H1 (cell line): Measurements from ENCODE around the gene PRF1. TPM values are rescaled to one million over a fixed set of nuclear protein-coding genes. Genes with fewer than 3 reads are reported as not detected.

Experiments used
- CTCF ChIA-PET: fragments of 300-600 bp; sonication (Branson Sonifier 250); formaldehyde crosslinking; loops from one replicate; lab custom pipeline; 2021; ENCODE audit not compliant: partially characterized antibody; lab: Charles Lee
- POLR2A ChIA-PET: fragments of 300-600 bp; sonication (Branson Sonifier 250); formaldehyde crosslinking; loops from one replicate; lab custom pipeline; 2021; ENCODE audit warnings: inconsistent platforms; ENCODE audit not compliant: partially characterized antibody; lab: Charles Lee
- DNase-seq, 2 experiments: peaks; one replicate each; pipeline versions ENCODE4 v3.0.0 to v3.0.0-alpha.2; 2010 to 2022; ENCODE audit warnings: low spot score in 2 of 2, low read depth in 1 of 2, mixed read lengths in 1 of 2
- FAIRE-seq: peaks from 2 replicates; lab custom pipeline; 2011; peaks lifted over from hg19 to GRCh38; lab: Jason Lieb, UNC
- H2AFZ ChIP-seq: 2 replicates; pipeline ENCODE4 v1.8.1; 2012; ENCODE audit warnings: low read length, inconsistent platforms
- H2AK5ac ChIP-seq: 2 replicates; pipeline ENCODE4 v1.6.1; 2013; ENCODE audit warnings: low read depth, low read length
- H2BK120ac ChIP-seq: replicated peaks from 2 replicates; pipeline ENCODE3; 2013; ENCODE audit warnings: low read depth, low read length, inconsistent platforms
- H2BK12ac ChIP-seq: 2 replicates; pipeline ENCODE4 v1.6.1; 2013; ENCODE audit warnings: low read depth, low read length
- H2BK15ac ChIP-seq: 2 replicates; pipeline ENCODE4 v1.6.1; 2013; ENCODE audit warnings: low read length
- H2BK20ac ChIP-seq: 2 replicates; pipeline ENCODE4 v1.6.1; 2013; ENCODE audit warnings: low read length
- H2BK5ac ChIP-seq: 2 replicates; pipeline ENCODE4 v1.6.1; 2013; ENCODE audit warnings: low read depth, low read length
- H3K14ac ChIP-seq: 2 replicates; pipeline ENCODE4 v1.6.1; 2013; ENCODE audit warnings: inconsistent platforms; ENCODE audit not compliant: insufficient read length
- H3K18ac ChIP-seq: 2 replicates; pipeline ENCODE4 v1.6.1; 2013; ENCODE audit warnings: low read length; ENCODE audit errors: extremely low read depth
- H3K23ac ChIP-seq: 2 replicates; pipeline ENCODE4 v1.6.1; 2013; ENCODE audit warnings: inconsistent platforms; ENCODE audit not compliant: insufficient read length
- H3K23me2 ChIP-seq: 2 replicates; pipeline ENCODE4 v1.6.1; 2013; ENCODE audit warnings: low read depth, low read length
- H3K27ac ChIP-seq: 2 replicates; pipeline ENCODE4 v1.6.1; 2011; ENCODE audit warnings: low read depth, low read length, inconsistent platforms
- H3K27me3 ChIP-seq, 4 experiments: replicated peaks in 1 of 4; 1 replicate in 1 of 4; 2 replicates in 3 of 4; pipeline versions ENCODE4 v1.6.1 to v1.8.1; 2011 to 2013; ENCODE audit warnings: low read length in 3 of 4, mild to moderate bottlenecking in 3 of 4, inconsistent platforms in 2 of 4, mixed read lengths in 2 of 4, moderate library complexity in 1 of 4; ENCODE audit not compliant: control insufficient read depth in 3 of 4, insufficient read depth in 3 of 4; ENCODE audit errors: extremely low read depth in 1 of 4
- H3K36me3 ChIP-seq, 4 experiments: 2 replicates each; pipeline versions ENCODE4 v1.6.1 to v1.8.1; 2011 to 2013; ENCODE audit warnings: mild to moderate bottlenecking in 4 of 4, low read length in 3 of 4, moderate library complexity in 2 of 4, control low read depth in 1 of 4, inconsistent platforms in 1 of 4; ENCODE audit not compliant: insufficient read depth in 4 of 4, control insufficient read depth in 2 of 4
- H3K4ac ChIP-seq: replicated peaks from 2 replicates; pipeline ENCODE3; 2013; ENCODE audit warnings: low read length, low read depth, mixed read lengths, inconsistent platforms; ENCODE audit not compliant: insufficient read length
- H3K4me1 ChIP-seq, 4 experiments: replicated peaks in 1 of 4; 1 replicate in 1 of 4; 2 replicates in 3 of 4; pipeline versions ENCODE4 v1.6.1 to v1.8.1; 2011 to 2013; ENCODE audit warnings: low read length in 3 of 4, inconsistent platforms in 2 of 4, mixed read lengths in 1 of 4; ENCODE audit not compliant: insufficient read depth in 4 of 4, control insufficient read depth in 3 of 4
- H3K4me2 ChIP-seq, 2 experiments: 2 replicates each; pipeline versions ENCODE4 v1.6.1 to v1.8.1; 2011 to 2013; ENCODE audit warnings: low read depth in 2 of 2, low read length in 2 of 2, control low read depth in 1 of 2, inconsistent platforms in 1 of 2, mild to moderate bottlenecking in 1 of 2; ENCODE audit not compliant: insufficient read depth in 1 of 2
- H3K4me3 ChIP-seq, 4 experiments: fragments of 200-600, 300-600 bp in 1 of 4; sonication (generic), shearing (Covaris generic), sonication (Bioruptor Twin) in 1 of 4; 2 replicates each; pipeline versions ENCODE4 v1.5.1 to v1.8.1; 2011 to 2016; ENCODE audit warnings: low read length in 4 of 4, low read depth in 3 of 4, control low read depth in 2 of 4, inconsistent platforms in 2 of 4, mild to moderate bottlenecking in 2 of 4, mixed read lengths in 1 of 4, moderate library complexity in 1 of 4; ENCODE audit not compliant: insufficient read depth in 2 of 4; ENCODE audit errors: extremely low read depth in 1 of 4
- H3K56ac ChIP-seq: replicated peaks from 2 replicates; pipeline ENCODE3; 2013; ENCODE audit warnings: low read depth, mild to moderate bottlenecking, mixed read lengths, low read length, inconsistent platforms; ENCODE audit not compliant: insufficient read length
- H3K79me1 ChIP-seq: 2 replicates; pipeline ENCODE4 v1.6.1; 2013; ENCODE audit warnings: low read depth, low read length, control low read depth
- H3K79me2 ChIP-seq, 2 experiments: 2 replicates each; pipeline versions ENCODE4 v1.6.1 to v1.8.1; 2012 to 2013; ENCODE audit warnings: low read length in 2 of 2, mild to moderate bottlenecking in 2 of 2, inconsistent platforms in 1 of 2; ENCODE audit not compliant: insufficient read depth in 2 of 2, control insufficient read depth in 1 of 2
- H3K9ac ChIP-seq, 4 experiments: replicated peaks in 1 of 4; 1 replicate in 1 of 4; 2 replicates in 3 of 4; pipeline versions ENCODE4 v1.6.1 to v1.8.1; 2011 to 2013; ENCODE audit warnings: low read depth in 3 of 4, low read length in 3 of 4, control low read depth in 2 of 4, mild to moderate bottlenecking in 2 of 4, moderate library complexity in 2 of 4, inconsistent platforms in 1 of 4; ENCODE audit errors: extremely low read depth in 1 of 4
- H3K9me3 ChIP-seq, 2 experiments: 2 replicates each; pipeline versions ENCODE4 v1.6.1 to v1.8.1; 2012 to 2013; ENCODE audit warnings: mild to moderate bottlenecking in 2 of 2, moderate library complexity in 2 of 2, control low read depth in 1 of 2, inconsistent platforms in 1 of 2, low read depth in 1 of 2, low read length in 1 of 2, mixed read lengths in 1 of 2; ENCODE audit not compliant: insufficient read depth in 2 of 2
- H4K20me1 ChIP-seq, 2 experiments: replicated peaks in 1 of 2; 2 replicates each; pipeline versions ENCODE3 to v1.8.1; 2011 to 2013; ENCODE audit warnings: inconsistent platforms in 2 of 2, low read length in 2 of 2, mild to moderate bottlenecking in 1 of 2; ENCODE audit not compliant: insufficient read depth in 2 of 2, control insufficient read depth in 1 of 2
- H4K5ac ChIP-seq: 2 replicates; pipeline ENCODE4 v1.6.1; 2013; ENCODE audit warnings: low read length, low read depth, mixed read lengths, inconsistent platforms; ENCODE audit not compliant: insufficient read length
- H4K8ac ChIP-seq: 2 replicates; pipeline ENCODE4 v1.8.0; 2013; ENCODE audit warnings: mild to moderate bottlenecking, moderate library complexity, low read length, inconsistent platforms; ENCODE audit not compliant: insufficient read depth; ENCODE audit errors: extremely low read depth
- H4K91ac ChIP-seq: replicated peaks from 2 replicates; pipeline ENCODE3; 2013; ENCODE audit warnings: low read length, mixed read lengths, inconsistent platforms; ENCODE audit not compliant: insufficient read length
- CHD2 ChIP-seq: IDR thresholded peaks from 2 replicates; pipeline ENCODE4 v1.6.1; 2012; ENCODE audit warnings: low read length, improper control_type of control experiment
- CTBP2 ChIP-seq: IDR thresholded peaks from 2 replicates; pipeline ENCODE4 v1.7.0; 2011; ENCODE audit warnings: borderline replicate concordance, mild to moderate bottlenecking, moderate library complexity, mixed read lengths, low read length; ENCODE audit not compliant: insufficient read depth, insufficient read length
- FOSL1 ChIP-seq: IDR thresholded peaks from 2 replicates; pipeline ENCODE4 v1.6.1; 2011; ENCODE audit warnings: mild to moderate bottlenecking, low read depth, low read length, moderate library complexity; ENCODE audit not compliant: insufficient read depth
- KDM4A ChIP-seq: IDR thresholded peaks from one replicate; pipeline ENCODE4 v1.7.1; 2012; ENCODE audit warnings: low read depth, mild to moderate bottlenecking, moderate library complexity, low read length, inconsistent platforms; ENCODE audit not compliant: severe bottlenecking
- RNF2 ChIP-seq: fragments of 200-900, 300-1000 bp; sonication (generic); IDR thresholded peaks from 2 replicates; pipeline ENCODE4 v1.7.1; 2016; ENCODE audit warnings: borderline replicate concordance, low read depth, mild to moderate bottlenecking, antibody characterized with exemption, low read length; ENCODE audit not compliant: poor library complexity, severe bottlenecking; ENCODE audit errors: missing control alignments
- SP2 ChIP-seq: IDR thresholded peaks from 2 replicates; pipeline ENCODE4 v1.6.1; 2012; ENCODE audit warnings: mild to moderate bottlenecking, low read length, inconsistent platforms
- WGBS, 2 experiments: shearing (Covaris generic) in 1 of 2; methylation state at CpG; one replicate each; pipeline versions ENCODE4 v1.1.6 to v1.1.7; 2013 to 2015; ENCODE audit warnings: low lambda C conversion rate in 2 of 2, mixed read lengths in 2 of 2, inconsistent platforms in 1 of 2, low coverage in 1 of 2, missing lambda C conversion rate in 1 of 2; ENCODE audit not compliant: insufficient replicate concordance in 2 of 2, insufficient coverage in 1 of 2, insufficient read length in 1 of 2; ENCODE audit errors: extremely low coverage in 1 of 2, missing lambda C conversion rate in 1 of 2; 5-methylcytosine and 5-hydroxymethylcytosine counted together
- polyA plus RNA-seq, 7 experiments: library from polyadenylated mRNA; depleted of rRNA in 3 of 7; stranded (reverse) in 5 of 7; unstranded in 2 of 7; fragments of >200 nt in 5 of 7; fragments of 200-250 nt in 2 of 7; gene quantifications; 1 replicate in 5 of 7; 2 replicates in 1 of 7; 4 replicates in 1 of 7; pipeline versions ENCODE4 v1.2.1 to v1.2.3, GENCODE V29; 2011 to 2013; ENCODE audit warnings: missing spikeins in 2 of 7, mixed read lengths in 2 of 7
- total RNA-seq: library from RNA; stranded (reverse); fragmentation: NEBNext Ultra II Directional; extraction: Animal tissue kit (Norgen Biotek cat#: 25700); gene quantifications from 2 replicates; pipeline ENCODE4 v1.2.1, GENCODE V29; 2021

The PRF1 gene
- total and polyA plus RNA-seq, 2 of the 8 experiments (the other 6 are each of a cell fraction or from before 2014, with no cell fraction given), result 0.15 TPM; not detected in 1

DNA sequence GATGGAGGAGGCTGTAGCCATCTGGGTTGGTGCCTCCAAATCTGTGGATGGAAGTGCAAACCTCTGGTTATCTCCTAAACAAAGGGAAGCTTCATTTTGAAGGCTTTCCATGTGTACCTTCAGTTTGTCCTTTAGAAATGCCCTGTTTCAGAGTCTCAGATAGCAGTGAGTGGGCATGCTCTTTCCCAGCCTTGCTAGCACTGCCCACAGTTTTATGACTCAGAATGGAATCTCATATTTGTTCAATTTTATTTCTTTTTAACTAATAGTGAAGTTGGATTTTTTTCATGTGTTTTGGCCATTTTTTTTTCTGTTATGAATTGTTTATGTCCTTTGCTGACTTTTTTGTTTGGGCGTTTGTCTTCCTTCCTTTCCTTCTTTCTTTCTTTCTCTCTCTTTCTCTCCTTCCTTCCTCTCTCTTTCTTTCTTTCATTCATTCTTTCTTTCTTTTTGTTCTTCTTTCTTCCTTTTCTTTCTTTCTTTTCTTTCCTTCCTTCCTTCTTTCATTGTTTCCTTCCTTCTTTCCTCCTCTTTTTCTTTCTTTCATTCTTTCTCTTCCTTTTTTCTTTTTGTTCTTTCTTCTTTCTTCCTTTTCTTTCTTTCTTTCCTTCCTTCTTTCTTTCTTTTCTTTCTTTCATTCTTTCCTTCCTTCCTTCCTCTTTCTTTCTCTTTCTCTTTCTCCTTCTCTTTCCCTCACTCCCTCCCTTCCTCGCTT is 25.6 kb downstream of the PRF1 start:
- H3K79me2 ChIP-seq, result no peaks in the 10 kb centered on the region
- H2BK15ac ChIP-seq, result no peak overlapping the region
- no peak overlapping the region for H3K4me3 ChIP-seq
- H2AFZ ChIP-seq, result no peak overlapping the region
- H3K27me3 ChIP-seq, result no peaks in the 10 kb centered on the region
- H3K9ac ChIP-seq, result no peak overlapping the region
- CTCF ChIA-PET, result interaction anchor here (0.7 to 1.0 kb wide), 2 partner anchors 25 to 38 kb away, joined by 4 read pairs; no protein-coding TSS in a partner anchor
- no peaks in the 10 kb centered on the region for H3K79me1 ChIP-seq
- POLR2A ChIA-PET, result no interaction called here
- H2AK5ac ChIP-seq, result no peak overlapping the region
- no peaks in the 10 kb centered on the region for H3K9me3 ChIP-seq
- no peak for TF ChIP-seq CHD2
- TF ChIP-seq RNF2, result no peak
- no peak for TF ChIP-seq FOSL1
- TF ChIP-seq KDM4A, result no peak
- no peak for TF ChIP-seq CTBP2
- TF ChIP-seq SP2, result no peak
- no peak for FAIRE-seq
- no peak overlapping the region for H3K23ac ChIP-seq
- H3K4me2 ChIP-seq, result no peak overlapping the region
- no peak overlapping the region for H4K91ac ChIP-seq
- H3K4ac ChIP-seq, result no peak overlapping the region
- H2BK12ac ChIP-seq, result no peak overlapping the region
- H3K27ac ChIP-seq, result no peak overlapping the region
- H3K18ac ChIP-seq, result no peak overlapping the region
- no peak overlapping the region for H3K56ac ChIP-seq
- no peak overlapping the region for H2BK20ac ChIP-seq
- no peak overlapping the region for H2BK5ac ChIP-seq
- H4K20me1 ChIP-seq, result peaks cover 0 to 2% of the 10 kb centered on the region in 2 experiments
- H3K14ac ChIP-seq, result no peak overlapping the region
- H4K5ac ChIP-seq, result no peak overlapping the region
- no peak for DNase-seq
- no peak overlapping the region for H2BK120ac ChIP-seq
- 11% methylated on average over 1 of the region's 2 CpGs; no CpG with 5 or more reads in 1 of the 2 experiments for WGBS, 2 experiments
- no peaks in the 10 kb centered on the region for H3K4me1 ChIP-seq
- no peak overlapping the region for H4K8ac ChIP-seq
- no peaks in the 10 kb centered on the region for H3K36me3 ChIP-seq
- no peaks in the 10 kb centered on the region; the same call in 1 of the 2 replicates for H3K23me2 ChIP-seq
